NCI-H748 (cell line): Measurements from ENCODE around the gene HDAC4.

Experiments used
- DNase-seq: peaks from one replicate; lab custom pipeline; 2025; ENCODE audit not compliant: unreplicated experiment; lab: John Stamatoyannopoulos, UW

Gene HDAC4

GRCh38 chr2:239116456-239117246 lies 284.2 kb downstream of the HDAC4 start:
- no peak for DNase-seq

GRCh38 chr2:239115616-239116015 lies 285.2 kb downstream of the HDAC4 start:
- no peak for DNase-seq

GRCh38 chr2:239114616-239115265 lies 286.1 kb downstream of the HDAC4 start:
- no peak for DNase-seq

GRCh38 chr2:239114119-239114581 lies 286.7 kb downstream of the HDAC4 start:
- DNase-seq = no peak

- no peak for DNase-seq
Measured at GRCh38 chr2:239113615-239114014, 287.2 kb downstream of the HDAC4 start.

GRCh38 chr2:239113171-239113570 lies 287.6 kb downstream of the HDAC4 start:
- peak; percentile 19 for DNase-seq

GRCh38 chr2:239112127-239112774 lies 288.6 kb downstream of the HDAC4 start:
- DNase-seq = no peak

- no peak for DNase-seq
Measured at GRCh38 chr2:239111401-239112100, 289.3 kb downstream of the HDAC4 start.

GRCh38 chr2:239110595-239111048 lies 290.2 kb downstream of the HDAC4 start:
- no peak for DNase-seq

- DNase-seq = no peak
Measured at GRCh38 chr2:239109928-239110545, 290.8 kb downstream of the HDAC4 start.

- peak; percentile 66 for DNase-seq
Measured at GRCh38 chr2:239109041-239109927, 291.5 kb downstream of the HDAC4 start.

- DNase-seq = no peak
Measured at GRCh38 chr2:239108459-239108858, 292.4 kb downstream of the HDAC4 start.

GRCh38 chr2:239107936-239108335 lies 292.9 kb downstream of the HDAC4 start:
- no peak for DNase-seq

- DNase-seq = no peak
Measured at GRCh38 chr2:239106966-239107365, 293.9 kb downstream of the HDAC4 start.

GRCh38 chr2:239106314-239106908 lies 294.4 kb downstream of the HDAC4 start:
- DNase-seq = peak; percentile 32

GRCh38 chr2:239105234-239105633 lies 295.6 kb downstream of the HDAC4 start:
- no peak for DNase-seq

- no peak for DNase-seq
Measured at GRCh38 chr2:239104800-239105199, 296.0 kb downstream of the HDAC4 start.

GRCh38 chr2:239103125-239104098 lies 297.4 kb downstream of the HDAC4 start:
- no peak for DNase-seq
